CD8-positive, alpha-beta memory T cell (primary cell): ENCODE results near the gene PRR30. TPM values are rescaled to one million over a fixed set of nuclear protein-coding genes. Genes with fewer than 3 reads are reported as not detected.
"Not testable (repeated sequence)": the region's sequence is repeated elsewhere in the genome, so short reads cannot be mapped to it uniquely, and the experiment has no call there.

Experiments used
- CTCF ChIA-PET: fragments of 350-600 bp; sonication (Branson Sonifier 250); formaldehyde crosslinking; loops from one replicate; lab custom pipeline; 2021; ENCODE audit warnings: antibody characterized with exemption; lab: Charles Lee
- POLR2A ChIA-PET: fragments of 350-600 bp; sonication (Branson Sonifier 250); formaldehyde crosslinking; loops from one replicate; lab custom pipeline; 2021; ENCODE audit warnings: antibody characterized with exemption; lab: Charles Lee
- DNase-seq, 5 donors: peaks; one replicate each; pipeline versions ENCODE4 v3.0.0 to v3.0.0-alpha.2; 2020 to 2022; ENCODE audit warnings: mixed read lengths in 1 of 5
- H3K27ac ChIP-seq: one replicate; pipeline ENCODE4 v1.7.0; 2013; ENCODE audit warnings: low read depth, mild to moderate bottlenecking, low read length, moderate library complexity
- H3K27me3 ChIP-seq: 2 replicates; pipeline ENCODE4 v1.7.0; 2013; ENCODE audit warnings: low read length, mild to moderate bottlenecking; ENCODE audit not compliant: insufficient read depth, poor library complexity, severe bottlenecking
- H3K36me3 ChIP-seq: 2 replicates; pipeline ENCODE4 v1.7.0; 2013; ENCODE audit warnings: mild to moderate bottlenecking, low read length, moderate library complexity; ENCODE audit not compliant: insufficient read depth
- H3K4me1 ChIP-seq: 2 replicates; pipeline ENCODE4 v1.7.0; 2013; ENCODE audit warnings: mild to moderate bottlenecking, low read length, moderate library complexity; ENCODE audit not compliant: insufficient read depth
- H3K4me3 ChIP-seq: 2 replicates; pipeline ENCODE4 v1.7.0; 2013; ENCODE audit warnings: mild to moderate bottlenecking, low read length
- H3K9me3 ChIP-seq: 2 replicates; pipeline ENCODE4 v1.7.0; 2013; ENCODE audit warnings: mild to moderate bottlenecking, low read length
- H3K27ac Mint-ChIP-seq, 8 donors: one replicate each; pipeline ENCODE4 v1.8.0; 2020 to 2021; ENCODE audit warnings: mixed read lengths in 8 of 8, mild to moderate bottlenecking in 6 of 8, inconsistent platforms in 3 of 8, moderate library complexity in 3 of 8
- H3K27me3 Mint-ChIP-seq, 2 donors: one replicate each; pipeline ENCODE4 v1.8.0; 2020 to 2021; ENCODE audit warnings: mixed read lengths in 2 of 2, mild to moderate bottlenecking in 1 of 2, moderate library complexity in 1 of 2
- H3K36me3 Mint-ChIP-seq, 3 donors: one replicate each; pipeline ENCODE4 v1.8.0; 2020 to 2021; ENCODE audit warnings: mixed read lengths in 3 of 3, inconsistent platforms in 1 of 3, mild to moderate bottlenecking in 1 of 3
- H3K4me1 Mint-ChIP-seq, 3 donors: one replicate each; pipeline ENCODE4 v1.8.0; 2020 to 2021; ENCODE audit warnings: mixed read lengths in 3 of 3, inconsistent platforms in 1 of 3, mild to moderate bottlenecking in 1 of 3
- H3K4me3 Mint-ChIP-seq, 7 donors: one replicate each; pipeline ENCODE4 v1.8.0; 2020 to 2021; ENCODE audit warnings: mixed read lengths in 7 of 7, mild to moderate bottlenecking in 6 of 7, moderate library complexity in 4 of 7, inconsistent platforms in 2 of 7
- H3K9me3 Mint-ChIP-seq, 5 donors: one replicate each; pipeline ENCODE4 v1.8.0; 2020 to 2022; ENCODE audit warnings: mixed read lengths in 5 of 5, mild to moderate bottlenecking in 3 of 5, moderate library complexity in 2 of 5, inconsistent platforms in 1 of 5
- polyA plus RNA-seq: library from polyadenylated mRNA; unstranded; fragments of 300-500 nt; fragmentation: Illumina TruSeq; gene quantifications from one replicate; pipeline ENCODE4 v1.2.3, GENCODE V29; 2021
- total RNA-seq, 2 experiments: library from RNA; stranded (reverse); gene quantifications; one replicate each; pipeline ENCODE4 v1.2.3, GENCODE V29; 2021

The PRR30 gene
- total and polyA plus RNA-seq, 3 experiments from 2014 or later = not detected

DNA sequence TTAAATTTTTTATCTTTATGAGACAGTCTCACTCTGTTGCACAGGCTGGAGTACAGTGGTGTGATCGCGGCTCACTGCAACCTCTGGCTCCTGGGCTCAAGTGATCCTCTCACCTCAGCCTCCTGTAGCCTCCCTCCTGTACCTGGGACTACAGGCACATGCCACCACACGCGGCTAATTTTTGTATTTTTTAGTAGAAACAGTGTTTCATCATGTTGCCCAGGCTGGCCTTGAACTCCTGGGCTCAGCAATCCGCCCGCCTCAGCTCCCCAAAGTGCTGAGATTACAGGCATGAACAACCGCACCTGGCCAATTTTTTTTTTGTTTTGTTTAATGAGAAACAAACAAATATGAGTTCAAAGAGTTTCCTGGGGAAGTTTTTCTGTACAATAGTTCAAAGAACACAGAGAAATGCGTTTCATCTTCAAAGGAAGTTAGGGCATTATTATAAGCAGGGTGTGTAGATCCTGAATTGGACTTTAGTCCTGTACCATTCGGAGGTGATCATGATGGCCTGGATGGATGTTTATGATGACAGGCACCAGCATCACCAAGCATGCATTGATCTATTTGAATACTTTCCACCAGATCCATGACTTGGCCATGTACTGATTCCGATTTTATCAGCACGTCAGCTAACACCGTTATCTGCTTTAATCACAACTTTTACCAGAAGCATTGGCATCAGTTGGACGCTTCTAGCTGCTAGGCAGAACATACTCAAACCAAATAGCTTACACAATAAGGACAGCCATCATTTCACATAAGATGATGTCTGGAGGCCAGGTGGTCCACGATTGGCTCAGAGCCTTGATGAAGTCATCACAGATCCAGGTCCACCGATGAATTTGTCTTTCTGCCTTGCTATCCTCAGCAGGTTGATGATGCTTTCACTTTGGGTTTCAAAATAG is 38.5 kb upstream of the PRR30 start:
- Mint-ChIP-seq H3K36me3 (no peaks in the 10 kb centered on the region), H3K9me3 (no peaks in the 10 kb centered on the region), H3K27ac (no peak overlapping the region), H3K4me3 (no peak overlapping the region), H3K27me3 (peaks cover 22 to 51% of the 10 kb centered on the region in 2 donors), H3K4me1 (no peaks in the 10 kb centered on the region)
- Histone ChIP-seq H3K4me3 (no peak overlapping the region), H3K36me3 (no peaks in the 10 kb centered on the region), H3K27me3 (no peaks in the 10 kb centered on the region), H3K9me3 (no peaks in the 10 kb centered on the region), H3K27ac (no peak overlapping the region), H3K4me1 (no peaks in the 10 kb centered on the region)
- no peak for DNase-seq
- ChIA-PET CTCF (interaction anchor here (1.6 kb wide), 1 partner anchor 8 kb away, joined by 5 read pairs; no protein-coding TSS in a partner anchor), POLR2A (no interaction called here)

DNA sequence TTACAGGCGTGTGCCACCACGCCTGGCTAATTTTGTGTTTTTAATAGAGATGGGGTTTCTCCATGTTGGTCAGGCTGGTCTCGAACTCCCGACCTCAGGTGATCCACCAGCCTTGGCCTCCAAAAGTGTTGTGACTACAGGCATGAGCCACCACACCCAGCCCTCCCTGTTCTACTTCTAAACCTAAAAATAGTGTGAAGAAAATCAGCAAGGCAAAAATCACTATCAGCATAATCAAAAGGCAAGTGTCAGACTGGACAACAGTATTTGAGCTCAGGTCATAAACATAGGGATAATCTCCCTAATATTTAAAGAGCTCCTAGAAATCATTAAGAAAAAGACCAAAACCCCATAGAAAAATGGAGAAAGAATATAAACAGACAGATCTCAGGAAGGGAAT is 36.6 kb upstream of the PRR30 start:
- H3K36me3 ChIP-seq, H3K9me3 Mint-ChIP-seq, H3K27ac ChIP-seq, DNase-seq, H3K27me3 ChIP-seq, H3K4me1 ChIP-seq, H3K36me3 Mint-ChIP-seq, H3K4me1 Mint-ChIP-seq, H3K9me3 ChIP-seq, POLR2A ChIA-PET, H3K4me3 Mint-ChIP-seq, H3K4me3 ChIP-seq, H3K27ac Mint-ChIP-seq: not testable (repeated sequence)
- CTCF ChIA-PET = interaction anchor here (1.4 to 1.9 kb wide), 2 partner anchors 9 to 214 kb away, joined by 3 to 6 read pairs; no protein-coding TSS in a partner anchor
- peaks cover 19 to 40% of the 10 kb centered on the region in 2 donors for H3K27me3 Mint-ChIP-seq

DNA sequence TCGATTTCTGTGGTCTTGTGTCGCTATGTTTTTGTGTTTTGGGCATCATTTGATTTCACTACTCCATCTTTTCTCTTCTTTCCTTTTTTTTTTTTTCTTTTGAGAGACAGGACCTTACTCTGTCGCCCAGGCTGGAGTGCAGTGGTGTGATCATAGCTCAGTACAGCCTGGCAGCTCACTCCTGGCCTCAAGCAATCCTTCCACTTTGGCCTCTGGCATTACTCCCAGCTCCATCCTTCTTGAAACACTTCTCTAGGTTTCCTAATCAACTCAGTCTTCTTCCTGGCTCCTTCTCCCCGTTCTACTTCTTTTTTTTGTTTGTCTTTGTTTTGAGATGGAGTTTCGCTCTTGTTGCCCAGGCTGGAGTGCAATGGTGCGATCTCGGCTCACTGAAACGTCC is 36.1 kb upstream of the PRR30 start:
- ChIA-PET POLR2A (no interaction called here), CTCF (interaction anchor here (1.4 to 1.9 kb wide), 2 partner anchors 9 to 214 kb away, joined by 3 to 6 read pairs; no protein-coding TSS in a partner anchor)
- no peaks in the 10 kb centered on the region for H3K9me3 ChIP-seq
- H3K27ac ChIP-seq = no peak overlapping the region
- Mint-ChIP-seq H3K4me1 (peaks cover 0 to 4% (median 3%) of the 10 kb centered on the region in 3 donors), H3K36me3 (no peaks in the 10 kb centered on the region), H3K9me3 (no peaks in the 10 kb centered on the region), H3K27me3 (peaks cover 18 to 36% of the 10 kb centered on the region in 2 donors), H3K4me3 (no peak overlapping the region), H3K27ac (no peak overlapping the region)
- H3K27me3 ChIP-seq = peaks cover 8% of the 10 kb centered on the region
- H3K36me3 ChIP-seq = no peaks in the 10 kb centered on the region
- H3K4me1 ChIP-seq = no peaks in the 10 kb centered on the region
- H3K4me3 ChIP-seq = no peak overlapping the region
- DNase-seq = no peak

GRCh38 chr2:27174638-27175037 is 35.4 kb upstream of the PRR30 start:
- H3K27ac ChIP-seq = no peak overlapping the region
- no peaks in the 10 kb centered on the region for H3K36me3 Mint-ChIP-seq
- peaks cover 5% of the 10 kb centered on the region for H3K4me1 ChIP-seq
- ChIA-PET CTCF (interaction anchor here (1.4 to 1.9 kb wide), 2 partner anchors 8 to 213 kb away, joined by 3 to 6 read pairs; no protein-coding TSS in a partner anchor), POLR2A (no interaction called here)
- no peak overlapping the region for H3K4me3 ChIP-seq
- H3K27ac Mint-ChIP-seq = no peak overlapping the region
- peaks cover 12% of the 10 kb centered on the region for H3K27me3 ChIP-seq
- no peak overlapping the region for H3K4me3 Mint-ChIP-seq
- no peaks in the 10 kb centered on the region for H3K36me3 ChIP-seq
- peaks cover 18 to 31% of the 10 kb centered on the region in 2 donors for H3K27me3 Mint-ChIP-seq
- no peak for DNase-seq
- peaks cover 2 to 7% (median 4%) of the 10 kb centered on the region in 3 donors for H3K4me1 Mint-ChIP-seq
- no peaks in the 10 kb centered on the region for H3K9me3 Mint-ChIP-seq
- H3K9me3 ChIP-seq = no peaks in the 10 kb centered on the region

DNA sequence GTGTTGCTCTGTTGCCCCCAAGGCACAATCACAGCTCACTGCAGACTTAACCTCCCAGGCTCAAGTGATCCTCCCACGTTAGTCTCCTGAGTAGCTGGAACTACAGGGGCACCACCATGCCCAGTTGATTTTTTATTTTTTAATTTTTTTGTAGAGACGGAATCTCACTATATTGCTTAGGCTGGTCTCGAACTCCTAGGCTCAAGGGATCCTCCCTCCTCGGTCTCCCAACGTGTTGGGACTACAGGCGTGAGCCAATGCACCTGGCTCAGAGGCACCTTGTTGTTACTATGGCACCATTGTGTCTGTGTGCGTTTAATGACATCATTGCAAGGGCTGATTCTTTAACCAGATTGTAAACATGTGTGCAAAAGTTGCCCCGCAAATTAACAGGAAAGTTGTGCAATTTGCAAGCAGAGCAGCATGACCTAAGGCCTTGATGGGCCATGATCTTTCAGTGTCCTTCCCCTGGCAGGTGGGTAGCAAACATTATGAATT is 32.2 kb upstream of the PRR30 start:
- no peaks in the 10 kb centered on the region for H3K36me3 ChIP-seq
- peaks cover 12% of the 10 kb centered on the region for H3K27me3 ChIP-seq
- H3K9me3 Mint-ChIP-seq = no peaks in the 10 kb centered on the region
- H3K4me1 Mint-ChIP-seq = peaks cover 2 to 7% (median 4%) of the 10 kb centered on the region in 3 donors
- no peak for DNase-seq
- H3K9me3 ChIP-seq = no peaks in the 10 kb centered on the region
- no peaks in the 10 kb centered on the region for H3K36me3 Mint-ChIP-seq
- H3K4me3 ChIP-seq = no peak overlapping the region
- H3K4me3 Mint-ChIP-seq = no peak overlapping the region
- no peak overlapping the region for H3K27ac ChIP-seq
- peaks cover 12 to 17% of the 10 kb centered on the region in 2 donors for H3K27me3 Mint-ChIP-seq
- ChIA-PET CTCF (interaction anchor here (0.8 to 1.6 kb wide), 2 partner anchors 210 to 512 kb away, joined by 3 read pairs; no protein-coding TSS in a partner anchor), POLR2A (no interaction called here)
- no peak overlapping the region for H3K27ac Mint-ChIP-seq
- peaks cover 5% of the 10 kb centered on the region for H3K4me1 ChIP-seq

DNA sequence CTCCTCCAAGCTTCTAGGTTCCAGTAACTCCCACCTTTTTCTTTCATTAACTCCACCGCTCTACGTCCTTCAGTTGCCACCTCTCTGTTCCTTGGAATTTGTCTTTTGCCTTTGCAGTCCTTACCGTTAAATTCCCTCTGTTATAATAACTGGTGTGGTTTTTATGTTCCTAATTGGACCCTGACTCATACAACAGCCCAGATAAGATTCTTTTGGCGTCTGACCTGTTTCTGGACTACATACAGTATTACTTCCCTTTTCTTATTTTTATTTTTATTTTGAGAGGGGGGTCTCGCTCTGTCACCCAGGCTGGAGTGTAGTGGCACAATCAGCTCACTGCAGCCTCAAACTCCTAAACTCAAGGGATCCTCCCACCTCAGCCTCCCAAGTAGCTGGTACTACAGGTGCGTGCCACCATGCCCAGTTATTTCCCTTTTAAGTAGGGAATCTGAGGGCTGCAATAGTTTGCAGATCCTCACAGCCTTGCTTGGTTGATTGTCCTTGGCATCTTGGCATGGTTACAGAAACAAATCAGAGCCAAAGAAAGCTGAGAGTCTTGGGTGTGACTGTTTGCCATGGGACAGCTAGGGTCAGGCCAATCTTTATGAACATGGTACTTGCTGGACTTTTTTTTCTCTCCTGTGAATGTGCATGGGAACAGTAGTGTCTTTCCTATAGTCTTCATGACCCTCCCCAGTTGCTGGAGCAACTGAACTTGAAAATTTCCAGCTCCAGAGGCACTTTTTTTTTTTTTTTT is 31.5 kb upstream of the PRR30 start:
- H3K9me3 Mint-ChIP-seq = no peaks in the 10 kb centered on the region
- no peaks in the 10 kb centered on the region for H3K9me3 ChIP-seq
- H3K4me1 Mint-ChIP-seq = peaks cover 2 to 7% (median 4%) of the 10 kb centered on the region in 3 donors
- peaks cover 5% of the 10 kb centered on the region for H3K4me1 ChIP-seq
- POLR2A ChIA-PET = no interaction called here
- no peaks in the 10 kb centered on the region for H3K36me3 Mint-ChIP-seq
- no peak overlapping the region for H3K4me3 ChIP-seq
- H3K27me3 Mint-ChIP-seq = peaks cover 8 to 11% of the 10 kb centered on the region in 2 donors
- DNase-seq = no peak
- no peaks in the 10 kb centered on the region for H3K36me3 ChIP-seq
- no peak overlapping the region for H3K27ac Mint-ChIP-seq
- CTCF ChIA-PET = interaction anchor here (0.8 to 1.6 kb wide), 10 partner anchors 8 to 513 kb away, joined by 3 to 7 read pairs (median 3); no protein-coding TSS in a partner anchor
- H3K4me3 Mint-ChIP-seq = peak overlapping the region in 3 of 7 donors; percentile 6 to 21 (median 13)
- H3K27me3 ChIP-seq = peaks cover 12% of the 10 kb centered on the region
- no peak overlapping the region for H3K27ac ChIP-seq

GRCh38 chr2:27164960-27165763 is 26.0 kb upstream of the PRR30 start:
- no peak overlapping the region for H3K4me3 ChIP-seq
- Mint-ChIP-seq H3K4me3 (no peak overlapping the region), H3K9me3 (no peaks in the 10 kb centered on the region), H3K36me3 (no peaks in the 10 kb centered on the region), H3K27ac (peak overlapping the region in 1 of 8 donors; percentile 78), H3K4me1 (peaks cover 0 to 4% (median 2%) of the 10 kb centered on the region in 3 donors), H3K27me3 (peaks cover 6 to 7% of the 10 kb centered on the region in 2 donors)
- peaks cover 4% of the 10 kb centered on the region for H3K4me1 ChIP-seq
- H3K27me3 ChIP-seq = peaks cover 2% of the 10 kb centered on the region
- H3K27ac ChIP-seq = no peak overlapping the region
- H3K36me3 ChIP-seq = no peaks in the 10 kb centered on the region
- no peak for DNase-seq
- CTCF ChIA-PET = no interaction called here
- POLR2A ChIA-PET = no interaction called here
- no peaks in the 10 kb centered on the region for H3K9me3 ChIP-seq
